Activated CD8-positive, alpha-beta T cell treated with anti-CD3 and anti-CD28 coated beads for 36 hours (primary cell): ENCODE measurements around the gene KIF6. TPM values are rescaled to one million over a fixed set of nuclear protein-coding genes. Genes with fewer than 3 reads are reported as not detected.

Source experiments
- ATAC-seq: fragments of 200-7000 bp; cut with Tn5 transposase; one replicate; pipeline ENCODE4 v1.10.0; 2021; ENCODE audit warnings: mild to moderate bottlenecking, moderate library complexity
- CTCF ChIA-PET: fragments of 350-600 bp; sonication (Branson Sonifier 250); formaldehyde crosslinking; loops from one replicate; lab custom pipeline; 2021; ENCODE audit warnings: antibody characterized with exemption; lab: Charles Lee
- POLR2A ChIA-PET: fragments of 350-600 bp; sonication (Branson Sonifier 250); formaldehyde crosslinking; loops from one replicate; lab custom pipeline; 2021; ENCODE audit warnings: antibody characterized with exemption; lab: Charles Lee
- DNase-seq: peaks from one replicate; pipeline ENCODE4 v3.0.0-alpha.2; 2020
- H3K27ac Mint-ChIP-seq: one replicate; pipeline ENCODE4 v1.8.0; 2021; ENCODE audit warnings: mild to moderate bottlenecking, mixed read lengths
- H3K27me3 Mint-ChIP-seq: one replicate; pipeline ENCODE4 v1.8.0; 2021; ENCODE audit warnings: mixed read lengths
- H3K36me3 Mint-ChIP-seq: one replicate; pipeline ENCODE4 v1.8.0; 2021; ENCODE audit warnings: low read depth, mixed read lengths
- H3K4me1 Mint-ChIP-seq: one replicate; pipeline ENCODE4 v1.8.0; 2021; ENCODE audit warnings: low read depth, mixed read lengths
- H3K4me3 Mint-ChIP-seq: one replicate; pipeline ENCODE4 v1.8.0; 2021; ENCODE audit warnings: mild to moderate bottlenecking, moderate library complexity, mixed read lengths
- H3K9me3 Mint-ChIP-seq: one replicate; pipeline ENCODE4 v1.8.0; 2021; ENCODE audit warnings: mixed read lengths
- CTCF ChIP-seq: fragments of 200-600 bp; IDR thresholded peaks from one replicate; pipeline ENCODE4 v1.8.0; 2022; ENCODE audit warnings: antibody characterized with exemption, mild to moderate bottlenecking
- intact Hi-C: fragments of 100-400 bp; cut with micrococcal nuclease; formaldehyde crosslinking; loops from one replicate; pipeline ENCODE4 v1.10.0; 2022
- total RNA-seq, 2 experiments: library from RNA; stranded (reverse); gene quantifications; one replicate each; pipeline ENCODE4 v1.2.3, GENCODE V29; 2021

KIF6 gene
- total RNA-seq, 2 experiments from 2014 or later, result 0.13 to 0.14 TPM

- no peaks in the 10 kb centered on the region for H3K9me3 Mint-ChIP-seq
- H3K4me3 Mint-ChIP-seq, result no peak overlapping the region
- H3K4me1 Mint-ChIP-seq, result no peaks in the 10 kb centered on the region
- no peaks in the 10 kb centered on the region for H3K36me3 Mint-ChIP-seq
- ATAC-seq (no peak), DNase-seq (no peak)
- H3K27me3 Mint-ChIP-seq, result no peaks in the 10 kb centered on the region
- no peak overlapping the region for H3K27ac Mint-ChIP-seq
- intact Hi-C loops, result no loop called here
- CTCF ChIA-PET, result no interaction called here
- no peak for TF ChIP-seq CTCF
- POLR2A ChIA-PET, result no interaction called here
Measured at GRCh38 chr6:39344821-39345280, 380.4 kb downstream of the KIF6 start.

GRCh38 chr6:39343396-39343870, 381.8 kb downstream of the KIF6 start:
- intact Hi-C loops, result no loop called here
- TF ChIP-seq CTCF, result no peak
- CTCF ChIA-PET, result no interaction called here
- Mint-ChIP-seq H3K27me3 (peaks cover under 1% of the 10 kb centered on the region), H3K9me3 (no peaks in the 10 kb centered on the region), H3K4me1 (no peaks in the 10 kb centered on the region), H3K27ac (no peak overlapping the region), H3K36me3 (no peaks in the 10 kb centered on the region), H3K4me3 (no peak overlapping the region)
- POLR2A ChIA-PET, result no interaction called here
- DNase-seq, result no peak
- ATAC-seq, result no peak

GRCh38 chr6:39342692-39343395, 382.4 kb downstream of the KIF6 start:
- POLR2A ChIA-PET, result no interaction called here
- no peaks in the 10 kb centered on the region for H3K9me3 Mint-ChIP-seq
- no peak for TF ChIP-seq CTCF
- H3K27ac Mint-ChIP-seq, result no peak overlapping the region
- intact Hi-C loops, result no loop called here
- no peak for DNase-seq
- CTCF ChIA-PET, result no interaction called here
- H3K27me3 Mint-ChIP-seq, result peaks cover 6% of the 10 kb centered on the region
- no peak overlapping the region for H3K4me3 Mint-ChIP-seq
- ATAC-seq, result no peak
- H3K36me3 Mint-ChIP-seq, result no peaks in the 10 kb centered on the region
- no peaks in the 10 kb centered on the region for H3K4me1 Mint-ChIP-seq

GRCh38 chr6:39341937-39342336, 383.3 kb downstream of the KIF6 start:
- Mint-ChIP-seq H3K4me3 (no peak overlapping the region), H3K36me3 (no peaks in the 10 kb centered on the region), H3K4me1 (no peaks in the 10 kb centered on the region), H3K9me3 (no peaks in the 10 kb centered on the region), H3K27ac (no peak overlapping the region), H3K27me3 (peaks cover 8% of the 10 kb centered on the region)
- intact Hi-C loops, result no loop called here
- POLR2A ChIA-PET, result no interaction called here
- TF ChIP-seq CTCF, result no peak
- ATAC-seq (no peak), DNase-seq (no peak)
- CTCF ChIA-PET, result interaction anchor here (0.6 to 1.0 kb wide), 3 partner anchors 251 to 365 kb away, joined by 3 read pairs; no protein-coding TSS in a partner anchor

- Mint-ChIP-seq H3K4me3 (no peak overlapping the region), H3K27ac (no peak overlapping the region), H3K9me3 (no peaks in the 10 kb centered on the region), H3K36me3 (no peaks in the 10 kb centered on the region), H3K4me1 (peaks cover 4% of the 10 kb centered on the region), H3K27me3 (peaks cover 8% of the 10 kb centered on the region)
- intact Hi-C loops, result no loop called here
- CTCF ChIA-PET, result interaction anchor here (0.6 to 1.1 kb wide), 3 partner anchors 17 to 365 kb away, joined by 3 read pairs; no protein-coding TSS in a partner anchor
- ATAC-seq, result no peak
- no peak for TF ChIP-seq CTCF
- no peak for DNase-seq
- POLR2A ChIA-PET, result no interaction called here
Measured at GRCh38 chr6:39341352-39341751, 383.9 kb downstream of the KIF6 start.
